ENCODE data around the gene CIDEB.
A peak's percentile ranks its signal among the peaks of the same experiment; 100 is the strongest.

Gene CIDEB

GRCh38 chr14:24312736-24313507 lies 5.1 kb upstream of the CIDEB start:
- DNase-seq, result no peak

GRCh38 chr14:24311837-24312615 lies 4.2 kb upstream of the CIDEB start:
- DNase-seq, result no peak

- no peak for DNase-seq
Observed at GRCh38 chr14:24310646-24311604, 3.1 kb upstream of the CIDEB start, which contains the start of gene LTB4R. Gene LTB4R, plus strand, starts transcription at chr14:24311502. Its CDS starts 4,150 bp downstream, at chr14:24315652.

DNA sequence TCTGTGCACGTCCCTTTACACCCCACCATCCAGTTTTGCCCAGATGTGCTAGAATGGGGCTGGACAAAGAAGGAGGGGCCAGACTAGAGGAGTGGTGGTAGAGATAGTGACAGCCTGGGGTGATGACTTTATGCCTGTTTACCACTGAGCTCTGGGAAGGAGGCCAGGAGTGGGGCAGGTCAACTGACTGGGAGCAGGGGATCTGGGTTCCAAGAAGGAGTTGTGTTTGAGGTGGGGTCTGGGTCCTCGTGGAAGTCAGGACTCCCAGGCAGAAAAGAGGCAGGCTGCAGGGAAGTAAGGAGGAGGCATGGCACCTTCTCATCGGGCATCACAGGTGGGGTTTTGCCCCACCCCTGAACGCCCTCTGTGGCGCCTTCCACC lies 2.5 kb upstream of the CIDEB start:
- DNase-seq, result no peak

DNA sequence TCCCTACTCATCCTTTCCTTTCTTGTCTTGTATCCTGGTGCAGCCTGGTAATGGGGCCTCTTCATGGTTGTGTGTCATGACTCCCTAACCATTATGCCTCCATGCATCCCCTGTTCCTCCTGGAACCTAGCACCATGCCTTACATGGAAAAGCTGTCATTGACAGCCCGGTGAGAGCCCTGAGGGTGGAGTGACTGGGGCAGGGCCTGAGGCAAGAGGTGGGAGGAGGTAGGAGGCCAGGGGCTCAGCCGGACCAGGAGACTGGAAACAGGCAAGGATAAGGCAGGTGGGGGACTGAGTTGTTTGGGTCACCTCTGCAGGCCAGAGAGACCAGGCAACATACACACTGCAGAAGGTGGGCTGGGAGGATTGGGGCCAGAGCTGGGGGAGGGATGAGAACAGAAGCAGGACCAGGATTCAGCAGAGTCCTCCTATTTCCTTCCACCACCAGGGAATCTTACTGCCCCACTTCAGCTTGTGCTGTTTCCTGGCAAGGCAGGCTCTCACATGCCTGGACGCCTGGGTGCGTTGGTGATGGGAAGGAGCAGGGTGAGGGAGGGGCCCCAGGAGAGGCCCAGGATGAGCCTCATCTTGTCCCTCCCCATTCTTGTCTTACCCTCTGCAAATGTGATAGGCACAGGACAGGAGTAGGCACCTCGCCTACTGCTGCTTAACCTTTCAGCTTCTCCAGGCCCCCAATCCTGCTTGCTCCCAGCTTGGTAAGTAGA lies 1.9 kb upstream of the CIDEB start, which contains the start of gene LTB4R2:
Gene LTB4R2 (plus strand): TSS at position 603 of the 727 bp plus-strand sequence. CDS start 525 bp downstream, outside the sequence.
- DNase-seq, result no peak

DNA sequence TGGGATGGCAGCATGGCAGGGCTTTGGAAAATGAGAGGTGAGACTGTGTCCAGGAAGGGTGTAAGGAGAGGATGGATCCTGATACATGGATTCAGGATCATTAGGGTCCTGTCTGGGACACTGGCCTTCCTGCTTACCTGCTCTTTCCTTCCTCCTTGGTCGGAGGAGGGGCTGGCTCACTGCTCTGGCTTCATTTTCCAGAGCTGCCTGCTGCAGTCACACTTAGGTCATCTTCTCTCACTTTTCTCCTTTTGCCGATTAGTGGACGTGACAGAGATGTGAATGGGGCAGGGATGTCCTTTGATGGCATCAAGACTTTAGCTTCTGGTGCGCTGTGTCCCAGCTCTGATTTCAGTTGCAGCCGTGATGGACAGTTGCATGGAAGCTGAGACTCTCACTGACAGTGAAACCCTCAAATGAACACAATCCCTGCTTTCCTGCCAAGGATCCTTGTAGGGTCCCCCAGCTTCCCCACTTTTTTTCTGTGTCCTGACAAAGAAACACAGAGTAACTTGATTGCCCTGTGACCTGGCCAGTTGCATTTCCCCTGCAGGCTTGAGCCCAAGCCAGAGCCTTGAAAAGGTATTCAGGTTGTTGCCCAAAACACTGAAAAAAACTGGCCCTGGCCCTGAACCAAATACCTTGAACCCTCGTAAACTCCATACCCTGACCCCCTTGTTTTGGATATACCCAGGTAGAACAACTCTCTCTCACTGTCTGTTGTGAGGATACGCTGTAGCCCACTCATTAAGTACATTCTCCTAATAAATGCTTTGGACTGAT lies 756 bp upstream of the CIDEB start:
- DNase-seq, result no peak

GRCh38 chr14:24307156-24307574 lies 612 bp downstream of the CIDEB start:
- DNase-seq, result no peak

DNA sequence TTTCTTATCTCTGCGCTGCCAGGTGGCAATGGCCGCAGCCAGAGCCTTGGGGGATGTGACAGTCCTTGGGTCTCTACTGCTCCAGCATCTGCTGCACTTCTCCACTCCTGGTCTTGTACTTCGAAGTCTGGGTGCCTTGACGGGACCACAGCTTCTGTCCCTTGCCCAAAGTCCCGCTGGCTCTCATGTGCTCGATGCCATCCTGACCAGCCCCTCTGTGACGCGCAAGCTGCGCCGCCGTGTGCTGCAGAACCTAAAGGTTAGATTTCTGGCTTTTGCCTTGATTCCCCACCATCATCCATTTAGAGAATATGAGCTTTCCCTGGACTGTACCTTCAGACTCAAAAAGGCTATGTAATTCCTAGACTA lies 3.8 kb downstream of the CIDEB start:
- DNase-seq, result no peak

GRCh38 chr14:24300326-24300980 lies 7.3 kb downstream of the CIDEB start:
- no peak for DNase-seq

- peak; percentile 79 for DNase-seq
Observed at GRCh38 chr14:24299255-24300191, 8.3 kb downstream of the CIDEB start, which contains the start of the genes DHRS1 and NOP9. Gene DHRS1, minus strand, starts transcription at chr14:24299780. Its CDS starts 674 bp downstream, at chr14:24299106. Gene NOP9, plus strand, starts transcription at chr14:24299850. Its CDS starts 105 bp downstream, at chr14:24299955.

- DNase-seq, result no peak
Observed at GRCh38 chr14:24298892-24299254, 8.9 kb downstream of the CIDEB start.

DNA sequence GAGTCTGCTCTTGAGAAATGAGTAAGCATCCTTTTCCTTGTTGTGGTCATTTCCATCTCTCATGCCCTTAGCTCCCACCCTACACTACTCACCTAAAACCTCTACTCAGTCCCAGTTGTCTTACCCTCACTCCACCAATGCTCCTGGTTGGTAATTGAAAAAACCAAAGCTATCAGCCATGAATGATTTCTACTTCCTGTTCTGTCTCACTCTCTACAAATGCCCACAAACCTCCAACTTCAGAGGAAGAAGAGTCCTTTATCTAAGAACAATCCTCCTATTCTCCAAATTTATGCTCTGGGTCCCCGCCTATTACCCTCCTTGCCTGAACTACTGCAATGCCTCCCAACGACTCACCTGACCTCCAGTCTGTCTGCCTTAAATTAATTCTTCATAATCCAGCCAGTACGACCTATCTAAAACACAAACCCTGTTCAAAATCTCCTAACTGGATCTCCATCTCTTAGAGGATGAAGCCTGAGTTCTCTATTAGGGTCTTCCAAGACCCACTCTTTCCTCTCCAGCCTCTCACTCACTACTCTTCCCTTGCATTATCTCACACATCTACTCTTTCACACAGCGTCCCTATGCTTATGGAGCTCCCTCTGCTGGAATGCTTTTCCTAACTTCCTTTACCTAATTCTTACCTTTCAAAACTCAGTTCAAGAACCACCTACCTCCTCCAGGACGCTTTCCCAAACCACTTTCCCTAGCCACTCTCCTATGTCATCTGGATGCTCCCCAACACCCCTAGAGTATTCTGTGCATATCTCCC lies 10.4 kb downstream of the CIDEB start:
- DNase-seq, result peak; percentile 8

- peak; percentile 56 for DNase-seq
Observed at GRCh38 chr14:24296341-24297157, 11.2 kb downstream of the CIDEB start.

DNA sequence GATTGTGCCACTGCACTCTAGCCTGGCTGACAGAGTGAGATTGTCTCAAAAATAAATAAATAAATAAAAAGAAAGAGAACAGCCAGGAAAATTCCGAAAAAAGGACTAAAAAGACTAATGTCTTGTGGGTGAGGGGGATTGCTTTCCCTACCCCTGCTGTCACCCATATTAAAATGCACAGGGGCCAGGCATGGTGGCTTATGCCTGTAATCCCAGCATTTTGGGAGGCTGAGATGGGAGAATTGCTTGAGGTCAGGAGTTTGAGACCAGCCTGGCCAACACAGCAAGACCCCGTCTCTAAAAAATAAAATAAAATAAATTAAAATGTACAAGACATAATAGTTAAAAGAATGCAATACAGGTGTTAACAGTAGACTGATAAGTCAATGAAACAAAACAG lies 14.3 kb downstream of the CIDEB start:
- DNase-seq, result no peak

DNA sequence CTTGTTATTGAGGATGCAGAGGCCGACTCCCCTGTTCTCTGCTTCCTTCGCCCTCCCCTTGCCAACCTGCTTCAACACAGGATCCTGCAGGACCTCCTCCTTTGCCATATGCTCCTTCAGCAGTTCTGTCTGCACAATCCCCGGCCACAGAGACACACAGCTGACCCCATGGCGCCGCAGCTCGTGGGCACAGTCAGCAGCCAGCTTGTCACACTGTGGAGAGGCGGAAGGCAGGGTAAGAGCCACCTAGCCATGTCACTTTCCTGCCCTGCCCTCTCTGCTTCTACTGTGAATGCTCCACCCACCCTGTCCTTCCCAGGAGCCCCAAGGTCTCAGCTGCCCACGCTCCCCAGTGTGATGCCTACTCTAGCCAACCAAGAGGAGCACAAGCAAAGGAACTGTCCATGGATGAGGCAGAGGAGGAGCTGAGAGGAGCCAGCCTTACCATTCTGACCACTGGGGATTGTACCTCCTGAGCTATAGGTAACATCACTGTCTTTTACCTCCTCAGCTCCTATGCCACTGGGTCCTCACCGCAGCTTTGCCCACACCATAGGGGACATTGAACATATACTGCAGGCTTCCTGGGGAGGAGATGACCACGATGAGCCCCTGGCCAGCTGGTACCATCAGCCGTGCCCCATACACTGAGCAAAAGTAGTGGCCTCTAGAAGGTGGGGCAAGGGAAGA lies 15.5 kb downstream of the CIDEB start:
- no peak for DNase-seq

- DNase-seq, result no peak
Observed at GRCh38 chr14:24291446-24292117, 16.2 kb downstream of the CIDEB start.
